Left forelimb (tissue), 1 donor: ENCODE measurements around the gene THOP1.
"Not testable (repeated sequence)": the region's sequence is repeated elsewhere in the genome, so short reads cannot be mapped to it uniquely, and the experiment has no call there.

Experiments used
- DNase-seq: peaks from one replicate; pipeline ENCODE4 v3.0.0-alpha.2; 2018; ENCODE audit warnings: low spot score

THOP1 gene

DNA sequence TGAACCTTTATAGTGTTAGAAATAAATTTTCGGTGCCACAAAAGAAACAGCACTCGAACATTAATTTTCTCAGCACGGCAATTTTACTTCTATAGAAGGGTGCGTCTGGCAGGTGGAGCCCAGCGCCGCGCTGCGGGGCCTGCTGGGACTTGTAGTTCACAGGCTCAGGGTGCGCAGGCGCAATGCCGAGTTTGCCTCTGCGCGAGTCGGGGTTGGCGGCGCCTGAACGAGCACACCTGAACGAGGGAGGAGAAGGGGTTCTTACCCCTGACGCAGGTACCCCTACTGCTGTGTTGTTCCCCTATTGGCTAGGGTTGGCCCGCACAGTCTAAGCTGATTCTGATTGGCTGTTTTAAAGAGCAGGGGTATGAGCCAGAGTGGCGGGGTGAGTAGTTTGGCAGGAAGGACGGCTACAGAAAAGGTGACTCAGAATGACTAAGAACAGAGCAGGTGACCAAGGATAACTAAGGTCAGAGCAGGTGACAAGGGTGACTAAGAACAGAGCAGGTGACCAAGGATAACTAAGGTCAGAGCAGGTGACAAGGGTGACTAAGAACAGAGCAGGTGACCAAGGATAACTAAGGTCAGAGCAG, 32.0 kb downstream of the THOP1 start:
- DNase-seq = not testable (repeated sequence)

DNA sequence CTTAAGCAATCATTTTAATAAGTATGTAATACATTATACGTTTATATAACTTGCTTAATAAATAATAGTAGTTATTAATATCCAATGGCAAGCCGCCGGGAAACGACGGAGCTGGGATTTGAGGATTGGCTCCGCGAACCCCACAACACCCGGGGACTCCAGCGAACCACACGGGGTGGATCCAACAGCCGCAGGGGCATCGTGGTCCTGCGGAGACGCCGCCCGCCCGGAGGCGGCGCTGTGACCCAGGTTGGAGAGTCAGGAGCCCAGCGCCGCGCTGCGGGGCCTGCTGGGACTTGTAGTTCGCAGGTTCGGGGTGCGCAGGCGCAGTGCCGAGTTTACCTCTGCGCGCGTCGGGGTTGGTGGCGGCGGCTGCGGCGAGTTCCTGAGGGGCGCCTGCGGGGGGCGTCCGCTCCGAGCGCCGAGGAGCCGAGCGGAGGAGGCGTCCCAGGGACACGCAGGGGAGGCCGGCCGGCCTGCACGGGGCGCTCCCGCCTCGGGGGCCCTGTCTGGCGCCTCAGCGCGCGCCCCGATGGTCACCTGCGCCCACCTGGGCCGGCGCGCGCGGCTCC, 34.3 kb downstream of the THOP1 start, which contains the start of gene ZNF554:
TSS of gene ZNF554 (plus strand) at position 329 of the 572 bp plus-strand sequence. CDS start at position 533, 204 bp downstream.
- peak; percentile 97 for DNase-seq

DNA sequence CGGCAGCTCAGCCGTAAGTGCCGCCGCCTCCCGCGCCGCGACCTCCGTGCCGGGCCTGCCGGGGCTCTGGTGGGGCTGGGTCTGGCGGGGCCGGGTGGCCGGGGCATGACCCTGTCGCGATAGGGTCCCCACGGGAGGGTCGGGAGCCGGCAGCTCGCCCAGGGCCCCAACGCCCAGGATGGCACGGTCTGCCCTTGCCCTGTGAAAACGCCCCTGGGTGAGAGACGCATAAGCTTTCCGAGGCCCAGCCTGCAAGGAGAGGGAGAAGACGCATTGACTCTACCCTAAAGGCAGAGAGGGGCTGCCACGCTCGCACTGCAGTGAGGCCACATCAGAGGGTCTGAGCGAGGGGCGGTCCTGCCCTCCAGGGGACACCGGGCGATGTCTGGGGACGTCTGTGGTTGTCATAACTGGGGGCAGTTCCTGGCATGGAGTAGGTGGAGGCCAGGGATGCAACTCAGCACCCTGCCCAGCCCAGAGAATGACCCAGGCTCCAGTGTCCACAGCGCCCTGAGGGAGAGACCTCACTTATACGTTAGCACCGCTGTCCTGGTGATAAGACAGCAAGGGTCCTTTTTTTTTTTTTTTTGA, 34.9 kb downstream of the THOP1 start:
- no peak for DNase-seq

DNA sequence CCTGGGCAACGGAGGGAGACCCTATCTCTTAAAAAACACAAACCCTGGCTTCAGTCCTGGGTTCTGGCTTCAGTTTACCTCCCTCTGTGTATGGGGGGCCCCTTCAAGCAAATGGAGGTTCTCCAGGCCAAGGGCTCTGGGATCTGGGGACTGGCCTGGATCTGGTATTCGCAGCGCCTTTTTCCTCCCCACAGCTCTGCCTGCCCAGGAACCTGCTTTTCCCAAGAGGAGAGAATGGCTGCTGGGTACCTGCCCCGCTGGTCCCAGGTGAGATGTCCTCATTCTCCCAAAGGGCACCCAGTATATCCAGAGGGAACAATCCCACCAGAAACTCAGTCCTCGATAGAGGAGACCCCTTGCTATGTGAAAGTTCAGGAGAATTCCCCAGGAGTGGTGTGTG, 37.5 kb downstream of the THOP1 start:
- no peak for DNase-seq

DNA sequence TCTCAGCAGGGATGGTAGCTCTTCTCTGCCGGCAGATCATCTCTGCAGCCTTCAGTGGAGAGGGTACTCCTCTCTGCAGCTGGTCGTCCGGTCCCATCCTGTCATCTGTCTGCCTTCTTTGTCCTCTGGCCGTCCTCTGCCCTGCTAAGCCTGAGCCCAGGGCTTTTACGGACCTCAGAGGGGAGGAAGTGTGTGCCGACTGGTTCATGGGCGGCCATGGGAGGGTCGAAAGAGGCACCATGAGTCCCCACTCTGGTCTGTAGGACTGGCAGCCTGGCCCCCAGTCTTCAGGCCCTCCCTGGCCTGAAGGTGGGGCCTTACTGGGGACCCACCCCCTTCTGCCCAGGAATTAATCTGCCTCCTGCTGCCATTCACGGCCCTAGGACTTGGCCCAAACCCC, 38.3 kb downstream of the THOP1 start:
- DNase-seq = no peak

DNA sequence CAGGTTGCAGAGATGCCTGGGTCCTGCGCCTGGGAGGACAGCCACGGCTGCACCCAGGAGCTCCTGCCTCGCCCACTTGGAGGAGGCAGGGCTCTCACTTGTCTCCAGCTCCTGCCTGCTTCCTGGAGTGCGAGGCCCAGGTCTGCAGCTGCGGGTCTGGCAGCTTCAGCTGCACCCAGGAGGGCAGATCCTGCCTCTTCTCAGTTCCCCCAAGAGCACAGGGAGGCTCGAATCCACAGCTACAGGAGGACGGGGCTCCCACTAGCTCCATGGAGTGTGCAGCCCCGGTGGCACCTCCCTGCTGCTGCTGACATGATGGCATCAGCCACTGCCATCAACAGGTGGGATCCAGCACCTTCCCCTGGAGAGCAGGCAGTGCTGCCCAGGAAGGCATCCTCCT, 38.8 kb downstream of the THOP1 start:
- no peak for DNase-seq

DNA sequence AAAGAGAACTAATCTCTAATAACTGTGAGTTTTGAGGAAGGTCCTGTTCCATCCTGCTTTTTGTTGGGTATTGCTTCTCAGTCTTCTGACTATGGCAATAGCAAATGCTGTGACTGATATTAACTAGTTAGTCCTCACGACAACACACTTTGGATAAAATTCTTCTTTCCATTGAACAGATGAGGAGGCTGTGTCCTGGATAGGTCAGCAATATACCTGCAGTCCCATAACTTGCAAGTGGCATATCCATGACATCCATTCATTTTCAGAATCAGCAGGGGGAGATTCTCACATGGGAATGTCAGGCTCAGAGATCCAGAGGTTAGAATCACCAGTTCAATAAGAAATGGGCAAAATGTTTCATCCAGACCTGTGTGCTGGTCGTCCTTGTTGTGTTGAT, 41.7 kb downstream of the THOP1 start:
- DNase-seq = no peak

DNA sequence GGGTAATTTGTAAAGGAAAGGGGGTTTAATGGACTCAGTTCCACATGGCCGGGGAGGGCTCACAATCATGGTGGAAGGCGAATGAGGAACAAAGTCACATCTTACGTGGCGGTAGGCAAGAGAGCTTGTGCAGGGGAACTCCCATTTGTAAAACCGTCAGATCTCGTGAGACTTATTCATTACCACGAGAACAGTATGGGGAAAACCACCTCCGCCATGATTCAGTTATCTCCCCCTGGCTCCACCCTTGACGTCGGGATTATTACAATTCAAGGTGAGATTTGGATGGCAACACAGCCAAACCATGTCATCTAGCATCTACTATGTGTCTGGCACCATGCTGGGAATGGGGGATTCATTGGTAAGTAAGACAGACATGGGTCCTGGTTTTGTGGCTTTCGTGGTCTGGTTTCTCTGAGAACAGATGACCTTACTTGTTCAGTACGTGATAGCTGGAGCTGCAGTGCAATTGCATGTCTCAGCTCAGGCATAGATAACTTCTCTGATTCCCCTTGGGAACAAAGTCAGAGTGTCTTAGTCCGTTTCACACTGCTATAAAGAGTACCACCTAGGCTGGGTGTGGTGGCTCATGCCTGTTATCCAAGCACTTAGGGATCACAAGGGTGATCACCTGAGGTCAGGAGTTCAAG, 42.7 kb downstream of the THOP1 start:
- no peak for DNase-seq

DNA sequence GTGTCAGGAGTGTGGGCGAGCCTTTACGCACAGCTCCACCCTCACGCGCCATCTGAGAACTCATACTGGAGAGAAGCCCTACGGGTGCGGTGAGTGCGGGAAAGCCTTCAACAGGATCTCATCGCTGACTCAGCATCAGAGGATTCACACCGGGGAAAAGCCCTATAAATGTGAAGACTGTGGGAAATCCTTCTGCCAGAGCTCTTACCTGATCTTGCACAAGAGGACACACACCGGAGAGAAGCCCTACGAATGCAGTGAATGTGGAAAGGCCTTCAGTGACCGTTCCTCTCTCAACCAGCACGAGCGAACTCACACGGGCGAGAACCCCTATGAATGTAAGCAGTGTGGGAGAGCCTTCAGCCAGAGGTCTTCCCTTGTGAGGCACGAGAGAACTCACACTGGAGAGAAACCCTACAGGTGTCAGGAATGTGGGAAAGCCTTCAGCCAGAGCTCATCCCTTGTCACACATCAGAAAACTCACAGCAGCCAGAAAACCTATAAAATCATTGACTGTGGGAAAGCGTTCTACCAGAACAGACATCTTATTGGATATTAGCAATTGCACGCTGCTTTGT, 49.1 kb downstream of the THOP1 start:
- DNase-seq = no peak

DNA sequence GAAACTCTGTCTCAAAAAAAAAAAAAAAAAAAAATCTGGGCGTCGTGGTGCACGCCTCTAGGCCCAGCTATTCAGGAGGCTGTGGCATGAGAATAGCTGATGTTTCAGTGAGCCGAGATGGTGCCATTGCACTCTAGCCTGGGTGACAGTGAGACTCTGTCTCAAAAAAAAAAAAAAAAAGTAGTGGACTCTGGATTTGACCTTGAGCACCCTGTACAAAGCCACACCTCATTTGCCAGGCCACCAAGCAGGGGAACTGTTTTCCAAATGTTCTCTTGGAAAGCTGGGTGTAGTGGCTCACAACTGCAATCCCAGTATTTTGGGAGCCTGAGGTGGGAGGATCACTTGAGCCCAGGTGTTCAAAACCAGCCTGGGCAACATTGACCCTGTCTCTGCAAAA, 52.1 kb downstream of the THOP1 start:
- DNase-seq = no peak

DNA sequence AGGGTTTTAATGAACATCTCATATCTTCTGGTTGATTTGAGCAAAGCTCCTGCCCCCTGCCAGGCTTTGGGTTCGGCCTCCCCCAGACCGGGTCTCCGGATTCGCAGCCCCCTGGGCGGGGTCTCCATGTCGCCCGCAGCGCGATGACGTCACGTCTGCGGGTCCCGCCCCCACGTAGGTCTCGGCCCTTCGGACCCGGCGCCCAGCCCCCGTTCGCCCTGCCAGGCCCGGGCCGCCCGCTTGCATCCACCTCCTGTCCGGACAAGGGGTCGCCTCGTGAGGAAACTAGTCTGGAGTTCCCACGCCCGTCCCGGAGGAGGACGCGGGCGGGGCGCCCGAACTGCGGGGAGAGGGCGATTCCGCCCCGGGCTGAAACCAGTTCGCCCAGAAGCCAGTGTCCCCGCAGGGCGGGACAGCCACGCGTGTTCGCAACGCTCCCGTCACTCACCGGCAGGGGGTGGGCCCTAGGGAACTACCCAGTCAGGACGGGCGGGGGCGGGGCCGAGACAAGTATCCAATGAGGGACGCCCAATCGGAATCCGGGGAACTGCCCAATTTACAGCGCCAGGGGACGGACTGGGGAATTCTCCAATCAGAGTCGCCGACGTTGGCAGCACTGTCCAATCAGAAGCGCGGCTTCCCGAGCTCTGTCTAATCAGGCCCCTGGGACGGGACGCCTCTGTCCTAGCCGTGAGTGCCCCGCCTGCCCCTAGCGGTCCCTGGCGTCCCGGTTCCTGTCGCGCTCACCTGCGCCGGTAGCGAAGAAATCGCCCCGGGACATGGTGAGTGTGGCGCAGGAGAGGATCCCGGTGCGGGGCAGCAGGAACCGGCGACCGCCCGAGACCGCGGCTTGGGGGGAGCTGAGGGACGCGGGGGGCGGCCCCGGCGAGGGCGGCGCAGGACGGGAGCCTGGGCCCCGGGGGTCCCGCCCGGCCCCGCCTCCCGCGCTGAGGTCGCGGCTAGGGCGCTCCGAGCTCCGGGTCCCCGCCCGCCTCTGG, 55.8 kb downstream of the THOP1 start, which contains the start of gene ZNF555:
TSS of gene ZNF555 (plus strand) at position 682 of the 998 bp plus-strand sequence. CDS start at position 780, 98 bp downstream.
- DNase-seq = peak; percentile 99

DNA sequence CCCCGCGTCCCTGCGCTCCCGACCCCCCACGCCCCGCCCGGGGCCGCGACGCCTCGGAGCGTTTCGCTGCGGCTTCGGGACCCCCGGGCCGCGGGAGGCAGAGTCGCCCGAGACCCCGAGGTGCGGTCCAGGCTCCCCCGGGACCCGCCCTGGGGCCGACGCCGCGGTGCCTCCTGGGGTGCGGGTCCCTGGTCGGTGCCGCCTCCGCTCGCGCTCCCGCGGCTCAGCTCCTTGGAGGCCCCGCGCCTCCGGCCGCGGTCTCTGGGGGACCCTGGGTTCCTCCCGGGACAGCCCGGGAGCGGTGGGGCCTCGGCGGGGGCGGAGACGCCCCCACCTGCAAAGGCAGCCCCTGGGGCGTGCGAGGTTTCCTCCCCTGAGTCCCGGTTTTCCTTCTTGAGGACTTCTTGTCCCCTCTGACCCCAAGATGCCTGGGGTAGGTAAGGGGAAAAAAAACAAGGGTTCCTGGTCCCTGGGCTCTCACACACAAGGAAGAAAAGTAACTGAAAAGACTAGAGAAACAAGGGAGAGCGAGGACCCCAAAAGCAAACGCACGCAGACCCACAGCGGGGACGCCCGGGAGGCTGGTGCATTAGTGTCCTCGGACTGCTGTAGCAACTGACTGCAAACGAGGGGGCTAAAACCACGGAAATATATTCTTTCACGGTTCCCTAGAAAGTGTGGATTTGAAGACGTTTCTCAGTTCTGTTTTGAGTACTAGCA, 56.7 kb downstream of the THOP1 start:
- DNase-seq = no peak

DNA sequence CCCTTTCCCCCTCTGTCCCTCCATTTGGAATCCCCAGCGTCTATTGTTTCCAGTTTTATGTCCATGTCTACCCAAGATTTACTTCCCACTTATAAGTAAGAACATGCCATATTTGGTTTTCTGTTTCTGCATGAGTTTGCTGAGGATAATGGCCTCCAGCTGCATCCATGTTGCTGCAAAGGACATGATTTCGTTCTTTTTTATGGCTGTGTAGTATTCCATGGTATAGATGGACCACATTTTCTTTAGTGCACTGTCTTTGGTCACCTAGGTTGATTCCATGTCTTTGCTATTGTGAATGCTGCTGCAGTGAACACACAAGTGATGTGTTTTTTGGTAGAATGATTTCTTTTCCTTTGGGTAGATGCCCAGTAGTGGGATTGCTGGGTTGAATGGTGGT, 59.8 kb downstream of the THOP1 start:
- DNase-seq = no peak

DNA sequence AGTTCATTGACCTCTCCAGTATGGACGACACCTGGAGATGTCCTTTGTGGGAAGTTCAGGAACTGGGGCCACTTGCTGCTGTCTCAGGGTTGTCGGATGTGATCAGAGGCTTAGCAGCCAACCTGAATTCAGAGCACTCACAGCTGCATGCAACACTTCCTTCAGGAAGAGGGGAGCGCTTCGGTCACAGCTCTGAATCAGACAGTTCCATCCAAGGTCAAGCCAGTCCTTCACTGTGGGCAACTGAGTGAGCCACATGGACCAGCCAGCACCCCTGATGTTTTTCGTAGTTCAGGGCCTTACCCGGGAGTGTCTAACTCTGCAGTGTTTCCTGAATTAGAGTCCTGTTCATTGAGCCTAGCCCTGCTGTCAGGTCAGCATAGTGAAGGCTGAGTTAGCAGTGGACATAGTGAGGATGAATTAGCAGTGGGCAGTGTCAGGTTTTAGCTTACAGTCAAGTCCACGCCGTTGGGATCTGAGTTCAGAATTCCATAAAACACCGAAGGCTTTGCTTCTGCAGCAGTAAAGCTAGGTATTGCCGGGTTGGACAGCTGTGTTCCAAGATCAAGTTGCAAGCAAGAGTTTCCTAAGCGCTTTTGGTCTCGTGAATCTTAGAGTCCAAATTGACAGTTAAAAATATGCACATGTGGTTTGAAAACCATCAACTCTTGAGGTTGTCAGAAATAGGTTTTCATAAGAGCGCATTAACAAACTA, 61.0 kb downstream of the THOP1 start:
- DNase-seq = no peak

DNA sequence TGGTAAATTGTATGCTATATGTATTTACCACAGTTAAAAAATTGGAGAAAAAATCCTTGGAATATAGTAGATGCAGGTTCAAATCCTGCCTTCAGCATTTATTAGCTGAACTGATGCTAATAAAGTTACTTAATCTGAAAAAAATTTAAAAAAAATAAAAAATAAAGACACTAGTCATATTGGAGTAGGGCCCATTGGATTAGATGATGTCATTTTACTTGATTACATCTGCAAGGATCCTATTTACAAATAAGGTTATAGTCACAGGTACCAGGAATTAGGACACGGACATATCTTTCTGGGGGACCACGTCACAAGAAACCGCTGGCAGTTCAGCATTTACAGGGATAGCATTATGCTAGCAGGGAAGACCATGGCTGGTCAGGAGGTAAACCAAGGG, 62.2 kb downstream of the THOP1 start:
- no peak for DNase-seq

DNA sequence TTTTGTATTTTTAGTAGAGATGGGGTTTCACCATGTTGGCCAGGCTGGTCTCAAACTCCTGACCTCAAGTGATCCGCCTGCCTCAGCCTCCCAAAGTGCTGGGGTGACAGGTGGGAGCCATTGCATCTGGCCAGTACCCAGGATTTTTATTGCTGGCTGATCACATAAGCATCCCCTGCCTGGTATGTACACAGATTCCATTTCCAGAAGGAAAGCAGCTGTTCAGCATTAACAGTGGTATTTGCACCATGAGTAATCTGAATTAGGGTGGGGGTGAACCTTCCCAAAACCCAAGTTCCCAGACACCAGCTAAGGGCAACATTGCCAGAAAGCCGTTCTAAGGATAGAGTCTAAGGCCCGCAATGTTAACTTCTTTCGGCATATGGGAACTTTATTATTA, 63.3 kb downstream of the THOP1 start:
- DNase-seq = no peak

DNA sequence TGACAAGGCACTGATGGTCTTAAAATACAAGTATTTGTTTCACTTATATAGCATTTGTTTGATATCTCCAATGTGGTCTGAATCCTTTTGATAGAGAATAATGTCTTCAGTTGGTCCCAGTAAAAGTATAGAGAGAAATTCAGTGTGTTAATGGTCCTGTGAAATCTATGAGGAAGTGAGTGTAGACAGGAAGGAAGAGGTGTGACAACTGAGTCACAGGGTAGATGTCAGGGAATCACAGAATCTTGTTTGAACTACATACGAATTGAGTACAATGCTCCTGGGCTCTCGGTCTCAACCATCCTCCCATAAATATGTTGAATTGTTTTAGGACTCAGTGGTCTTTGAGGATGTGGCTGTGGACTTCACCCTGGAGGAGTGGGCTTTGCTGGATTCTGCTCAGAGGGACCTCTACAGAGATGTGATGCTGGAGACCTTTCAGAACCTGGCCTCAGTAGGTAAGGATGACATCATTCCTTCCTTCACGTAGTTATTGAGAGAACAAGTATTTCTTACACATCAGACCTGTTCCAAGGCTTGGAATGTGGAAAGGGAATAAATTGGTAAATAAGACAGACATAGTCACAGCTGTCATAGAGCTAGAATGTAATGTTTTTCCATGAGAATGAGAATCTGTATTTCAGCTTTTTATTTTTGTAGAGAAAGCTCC, 65.1 kb downstream of the THOP1 start:
- no peak for DNase-seq

DNA sequence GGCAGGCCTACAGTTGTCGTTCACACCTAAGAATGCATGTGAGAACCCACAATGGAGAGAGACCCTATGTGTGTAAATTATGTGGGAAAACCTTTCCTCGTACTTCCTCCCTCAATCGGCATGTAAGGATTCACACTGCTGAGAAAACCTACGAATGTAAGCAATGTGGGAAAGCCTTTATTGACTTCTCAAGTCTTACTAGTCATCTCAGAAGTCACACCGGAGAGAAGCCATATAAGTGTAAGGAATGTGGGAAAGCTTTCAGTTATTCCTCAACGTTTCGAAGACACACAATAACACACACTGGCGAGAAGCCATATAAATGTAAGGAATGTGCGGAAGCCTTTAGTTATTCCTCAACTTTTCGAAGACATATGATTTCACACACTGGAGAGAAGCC, 67.3 kb downstream of the THOP1 start:
- DNase-seq = no peak

DNA sequence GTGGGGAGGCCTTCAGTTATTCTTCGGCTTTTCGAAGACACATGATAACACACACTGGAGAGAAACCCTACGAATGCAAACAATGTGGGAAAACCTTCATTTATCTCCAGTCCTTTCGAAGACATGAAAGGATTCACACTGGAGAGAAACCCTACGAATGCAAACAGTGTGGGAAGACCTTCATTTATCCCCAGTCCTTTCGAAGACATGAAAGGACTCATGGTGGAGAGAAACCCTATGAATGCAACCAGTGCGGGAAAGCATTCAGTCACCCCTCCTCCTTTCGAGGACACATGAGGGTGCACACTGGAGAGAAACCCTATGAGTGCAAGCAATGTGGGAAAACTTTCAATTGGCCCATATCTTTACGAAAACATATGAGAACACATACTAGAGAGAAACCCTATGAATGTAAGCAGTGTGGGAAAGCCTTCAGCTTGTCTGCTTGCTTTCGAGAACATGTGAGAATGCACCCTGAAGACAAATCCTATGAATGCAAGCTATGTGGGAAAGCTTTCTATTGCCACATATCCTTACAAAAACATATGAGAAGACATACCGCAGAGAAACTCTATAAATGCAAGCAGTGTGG, 67.8 kb downstream of the THOP1 start:
- DNase-seq = no peak
